Measurements from ENCODE around the gene LINS1.

DNA sequence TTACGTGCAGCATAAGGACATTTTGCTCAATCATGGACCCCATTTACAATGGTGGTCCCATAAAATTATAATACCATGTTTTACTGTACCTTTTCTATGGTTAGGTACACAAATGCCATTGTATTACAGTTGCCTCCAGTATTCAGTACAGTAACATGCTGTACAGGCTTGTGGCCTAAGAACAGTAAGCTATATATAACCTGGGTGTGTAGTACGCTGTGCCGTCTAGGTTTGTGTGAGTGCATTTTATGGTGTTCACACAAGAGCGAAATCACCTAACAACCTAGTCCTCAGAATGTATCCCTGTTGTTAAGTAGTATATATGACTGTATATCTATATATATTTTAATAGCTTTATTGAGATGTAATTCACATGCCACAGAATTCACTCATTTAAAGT is 12.9 kb upstream of the LINS1 start:
- TF ChIP-seq, protein P1, sequence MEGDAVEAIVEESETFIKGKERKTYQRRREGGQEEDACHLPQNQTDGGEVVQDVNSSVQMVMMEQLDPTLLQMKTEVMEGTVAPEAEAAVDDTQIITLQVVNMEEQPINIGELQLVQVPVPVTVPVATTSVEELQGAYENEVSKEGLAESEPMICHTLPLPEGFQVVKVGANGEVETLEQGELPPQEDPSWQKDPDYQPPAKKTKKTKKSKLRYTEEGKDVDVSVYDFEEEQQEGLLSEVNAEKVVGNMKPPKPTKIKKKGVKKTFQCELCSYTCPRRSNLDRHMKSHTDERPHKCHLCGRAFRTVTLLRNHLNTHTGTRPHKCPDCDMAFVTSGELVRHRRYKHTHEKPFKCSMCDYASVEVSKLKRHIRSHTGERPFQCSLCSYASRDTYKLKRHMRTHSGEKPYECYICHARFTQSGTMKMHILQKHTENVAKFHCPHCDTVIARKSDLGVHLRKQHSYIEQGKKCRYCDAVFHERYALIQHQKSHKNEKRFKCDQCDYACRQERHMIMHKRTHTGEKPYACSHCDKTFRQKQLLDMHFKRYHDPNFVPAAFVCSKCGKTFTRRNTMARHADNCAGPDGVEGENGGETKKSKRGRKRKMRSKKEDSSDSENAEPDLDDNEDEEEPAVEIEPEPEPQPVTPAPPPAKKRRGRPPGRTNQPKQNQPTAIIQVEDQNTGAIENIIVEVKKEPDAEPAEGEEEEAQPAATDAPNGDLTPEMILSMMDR (IDR thresholded peaks at IDR 0.05): no peak
- no peak for TF ChIP-seq POLR2A (IDR thresholded peaks at IDR 0.05)
